Right cardiac atrium (tissue), 5 donors: ENCODE results near the gene MYMX. TPM values are rescaled to one million over a fixed set of nuclear protein-coding genes. Genes with fewer than 3 reads are reported as not detected.
A peak's percentile ranks its signal among the peaks of the same experiment; 100 is the strongest.

Experiments
- ATAC-seq, 2 donors: fragments of 200-7000 bp; cut with Tn5 transposase; one replicate each; pipeline versions ENCODE4 v1.8.0 to v1.9.1; 2020; ENCODE audit warnings: moderate library complexity in 2 of 2, mild to moderate bottlenecking in 1 of 2
- DNase-seq, 3 donors: peaks; one replicate each; pipeline ENCODE4 v3.0.0-alpha.2; 2020
- H3K27ac ChIP-seq: one replicate; pipeline ENCODE4 v1.5.1; 2013; ENCODE audit warnings: mild to moderate bottlenecking, low read length, control low read depth, moderate library complexity
- H3K27me3 ChIP-seq: one replicate; pipeline ENCODE4 v1.6.1; 2013; ENCODE audit not compliant: control insufficient read depth, insufficient read depth
- H3K4me1 ChIP-seq: one replicate; pipeline ENCODE4 v1.6.1; 2013; ENCODE audit warnings: low read length; ENCODE audit not compliant: control insufficient read depth, insufficient read depth
- H3K4me3 ChIP-seq: one replicate; pipeline ENCODE4 v1.5.1; 2013; ENCODE audit warnings: low read length, control low read depth
- H3K9me3 ChIP-seq: one replicate; pipeline ENCODE4 v1.6.1; 2013; ENCODE audit warnings: low read length; ENCODE audit not compliant: control insufficient read depth
- WGBS: extraction: QIAGEN DNeasy Blood & Tissue Kit; methylation state at CpG from one replicate; pipeline ENCODE4 v1.1.7; 2013; 5-methylcytosine and 5-hydroxymethylcytosine counted together
- intact Hi-C, 4 donors: fragments of 100-400 bp; cut with DNase I; formaldehyde crosslinking; loops; one replicate each; pipeline versions ENCODE4 v1.11.0 to v1.14.0; 2022 to 2023
- polyA plus RNA-seq: library from polyadenylated mRNA; stranded (reverse); fragments of 200-250 nt; gene quantifications from one replicate; pipeline ENCODE4 v1.2.3, GENCODE V29; 2013
- total RNA-seq, 4 donors: library from RNA; stranded (reverse); fragmentation: NEBNext Ultra II Directional; extraction: Animal tissue kit (Norgen Biotek cat#: 25700); gene quantifications; one replicate each; pipeline ENCODE4 v1.2.1, GENCODE V29; 2021
- donor health status: healthy with polysubstance abuse.
- donor health status: DM: no; HTN: yes; CAD: no.
- donor health status: DM: no; HTN: no; CAD: no.
- donor health status: DM: no; HTN: yes; CAD: no; lungs with severe emphysema.
- donor health status: DM: yes; HTN: yes; CAD: no.

Gene MYMX
- total and polyA plus RNA-seq, 5 donors, result 0.54 to 2.3 (median 0.83) TPM

- no peaks in the 10 kb centered on the region for H3K4me1 ChIP-seq
- no peaks in the 10 kb centered on the region for H3K27me3 ChIP-seq
- WGBS, result under 1% methylated on average over 34 of the region's 34 CpGs
- intact Hi-C loops, result no loop called here
- peak within 1 kb of the TSS; percentile 80 for H3K27ac ChIP-seq
- H3K4me3 ChIP-seq, result peak within 1 kb of the TSS; percentile 98
- H3K9me3 ChIP-seq, result no peaks in the 10 kb centered on the region
- DNase-seq, result peak; percentile 93 to 97 (median 95)
- ATAC-seq, result peak; percentile 92 to 94
Measured at GRCh38 chr6:44246663-44247337, 30.1 kb downstream of the MYMX start, which contains the start of gene HSP90AB1. Gene HSP90AB1 (plus strand): TSS chr6:44247101. CDS start chr6:44248630, 1,529 bp downstream.

GRCh38 chr6:44247338-44248302 lies 30.9 kb downstream of the MYMX start:
- WGBS, result under 1% methylated on average over 52 of the region's 52 CpGs
- peak overlapping the region; percentile 80 for H3K27ac ChIP-seq
- H3K27me3 ChIP-seq, result no peaks in the 10 kb centered on the region
- intact Hi-C loops, result no loop called here
- DNase-seq (peak; percentile 78 to 89 (median 89)), ATAC-seq (peak; percentile 47 to 64)
- H3K9me3 ChIP-seq, result no peaks in the 10 kb centered on the region
- H3K4me1 ChIP-seq, result no peaks in the 10 kb centered on the region
- peak overlapping the region; percentile 98 for H3K4me3 ChIP-seq

- ATAC-seq (no peak), DNase-seq (no peak)
- Histone ChIP-seq H3K27me3 (no peaks in the 10 kb centered on the region), H3K4me3 (peak overlapping the region; percentile 98), H3K9me3 (no peaks in the 10 kb centered on the region), H3K27ac (no peak overlapping the region), H3K4me1 (no peaks in the 10 kb centered on the region)
- 35% methylated on average over 1 of the region's 1 CpG for WGBS
- intact Hi-C loops, result no loop called here
Measured at GRCh38 chr6:44248579-44248978, 31.9 kb downstream of the MYMX start.

- ATAC-seq (no peak), DNase-seq (no peak)
- H3K27ac ChIP-seq, result no peak overlapping the region
- no peaks in the 10 kb centered on the region for H3K9me3 ChIP-seq
- no peaks in the 10 kb centered on the region for H3K4me1 ChIP-seq
- intact Hi-C loops, result no loop called here
- WGBS, result 78% methylated on average over 9 of the region's 9 CpGs
- no peaks in the 10 kb centered on the region for H3K27me3 ChIP-seq
- H3K4me3 ChIP-seq, result no peak overlapping the region
Measured at GRCh38 chr6:44249082-44249748, 32.5 kb downstream of the MYMX start.

DNA sequence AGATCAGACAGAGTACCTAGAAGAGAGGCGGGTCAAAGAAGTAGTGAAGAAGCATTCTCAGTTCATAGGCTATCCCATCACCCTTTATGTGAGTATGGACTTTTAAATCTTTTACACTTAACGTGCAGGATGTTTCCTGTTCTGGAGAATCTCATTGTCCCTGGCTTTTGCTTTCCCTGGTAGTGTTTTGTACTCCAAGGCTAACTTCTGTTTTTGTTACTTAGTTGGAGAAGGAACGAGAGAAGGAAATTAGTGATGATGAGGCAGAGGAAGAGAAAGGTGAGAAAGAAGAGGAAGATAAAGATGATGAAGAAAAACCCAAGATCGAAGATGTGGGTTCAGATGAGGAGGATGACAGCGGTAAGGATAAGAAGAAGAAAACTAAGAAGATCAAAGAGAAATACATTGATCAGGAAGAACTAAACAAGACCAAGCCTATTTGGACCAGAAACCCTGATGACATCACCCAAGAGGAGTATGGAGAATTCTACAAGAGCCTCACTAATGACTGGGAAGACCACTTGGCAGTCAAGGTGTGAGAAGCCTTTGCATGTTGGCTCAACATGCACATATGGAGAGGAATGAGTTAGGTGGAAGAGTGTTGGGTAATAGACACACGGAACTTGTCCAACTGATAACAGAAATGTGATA lies 33.5 kb downstream of the MYMX start:
- no peaks in the 10 kb centered on the region for H3K4me1 ChIP-seq
- 58% methylated on average over 6 of the region's 6 CpGs for WGBS
- DNase-seq, result no peak

GRCh38 chr6:44250718-44251123 lies 34.0 kb downstream of the MYMX start:
- no peak overlapping the region for H3K27ac ChIP-seq
- no peaks in the 10 kb centered on the region for H3K4me1 ChIP-seq

More for the DNA sequence above, 33.5 kb downstream of the MYMX start:
- Histone ChIP-seq H3K27ac (no peak overlapping the region), H3K9me3 (no peaks in the 10 kb centered on the region), H3K4me3 (no peak overlapping the region), H3K27me3 (no peaks in the 10 kb centered on the region)
- intact Hi-C loops, result no loop called here
- ATAC-seq, result no peak

GRCh38 chr6:44251576-44252524 lies 35.1 kb downstream of the MYMX start:
- WGBS, result 91% methylated on average over 14 of the region's 14 CpGs
- DNase-seq (no peak), ATAC-seq (no peak)
- Histone ChIP-seq H3K27ac (no peak overlapping the region), H3K4me1 (peaks cover 4% of the 10 kb centered on the region), H3K4me3 (no peak overlapping the region), H3K27me3 (no peaks in the 10 kb centered on the region), H3K9me3 (no peaks in the 10 kb centered on the region)
- intact Hi-C loops, result no loop called here

More at GRCh38 chr6:44250718-44251123, 34.0 kb downstream of the MYMX start:
- no peak for ATAC-seq
- 66% methylated on average over 3 of the region's 3 CpGs for WGBS
- H3K27me3 ChIP-seq, result no peaks in the 10 kb centered on the region
- no peaks in the 10 kb centered on the region for H3K9me3 ChIP-seq
- DNase-seq, result no peak
- no peak overlapping the region for H3K4me3 ChIP-seq
- intact Hi-C loops, result no loop called here

- DNase-seq, result no peak
- 66% methylated on average over 10 of the region's 10 CpGs for WGBS
- intact Hi-C loops, result no loop called here
- H3K9me3 ChIP-seq, result no peaks in the 10 kb centered on the region
- no peak overlapping the region for H3K4me3 ChIP-seq
- H3K27ac ChIP-seq, result no peak overlapping the region
- H3K4me1 ChIP-seq, result peaks cover 7% of the 10 kb centered on the region
- ATAC-seq, result no peak
- no peaks in the 10 kb centered on the region for H3K27me3 ChIP-seq
Measured at GRCh38 chr6:44253307-44254101, 36.8 kb downstream of the MYMX start.
